HEK293 (cell line): ENCODE measurements around the gene HRH4.

ENCODE experiments used
- CTCF ChIP-seq: fragments of 450-650 bp; formaldehyde crosslinking; IDR thresholded peaks from 2 replicates; pipeline ENCODE4 v1.5.1; 2016; ENCODE audit warnings: missing biosample characterization, missing genetic modification characterization
- TCF7L2 ChIP-seq: IDR thresholded peaks from 2 replicates; pipeline ENCODE4 v1.6.1; 2011; ENCODE audit warnings: low read depth, mild to moderate bottlenecking, inconsistent platforms, low read length, moderate library complexity, borderline replicate concordance
- ZNF138 ChIP-seq: fragments of 450-650 bp; formaldehyde crosslinking; IDR thresholded peaks from 2 replicates; pipeline ENCODE4 v1.5.1; 2016; ENCODE audit warnings: missing biosample characterization, missing genetic modification characterization, borderline replicate concordance
- ZNF23 ChIP-seq: fragments of 450-650 bp; formaldehyde crosslinking; IDR thresholded peaks from 2 replicates; pipeline ENCODE4 v1.5.1; 2016; ENCODE audit warnings: missing biosample characterization, missing genetic modification characterization, borderline replicate concordance
- ZNF426 ChIP-seq: fragments of 450-650 bp; formaldehyde crosslinking; IDR thresholded peaks from 2 replicates; pipeline ENCODE4 v1.5.1; 2017; ENCODE audit warnings: missing biosample characterization, missing genetic modification characterization, mild to moderate bottlenecking, inconsistent platforms, moderate library complexity
- ZNF521 ChIP-seq: fragments of 450-650 bp; formaldehyde crosslinking; IDR thresholded peaks from 2 replicates; pipeline ENCODE4 v1.5.1; 2017; ENCODE audit warnings: missing biosample characterization, mild to moderate bottlenecking, missing genetic modification characterization
- ZNF629 ChIP-seq: fragments of 450-650 bp; formaldehyde crosslinking; IDR thresholded peaks from 2 replicates; pipeline ENCODE4 v1.5.1; 2017; ENCODE audit warnings: missing biosample characterization, missing genetic modification characterization
- ZSCAN5A ChIP-seq: fragments of 450-650 bp; formaldehyde crosslinking; IDR thresholded peaks from 2 replicates; pipeline ENCODE4 v1.5.1; 2016; ENCODE audit warnings: missing biosample characterization, missing genetic modification characterization

DNA sequence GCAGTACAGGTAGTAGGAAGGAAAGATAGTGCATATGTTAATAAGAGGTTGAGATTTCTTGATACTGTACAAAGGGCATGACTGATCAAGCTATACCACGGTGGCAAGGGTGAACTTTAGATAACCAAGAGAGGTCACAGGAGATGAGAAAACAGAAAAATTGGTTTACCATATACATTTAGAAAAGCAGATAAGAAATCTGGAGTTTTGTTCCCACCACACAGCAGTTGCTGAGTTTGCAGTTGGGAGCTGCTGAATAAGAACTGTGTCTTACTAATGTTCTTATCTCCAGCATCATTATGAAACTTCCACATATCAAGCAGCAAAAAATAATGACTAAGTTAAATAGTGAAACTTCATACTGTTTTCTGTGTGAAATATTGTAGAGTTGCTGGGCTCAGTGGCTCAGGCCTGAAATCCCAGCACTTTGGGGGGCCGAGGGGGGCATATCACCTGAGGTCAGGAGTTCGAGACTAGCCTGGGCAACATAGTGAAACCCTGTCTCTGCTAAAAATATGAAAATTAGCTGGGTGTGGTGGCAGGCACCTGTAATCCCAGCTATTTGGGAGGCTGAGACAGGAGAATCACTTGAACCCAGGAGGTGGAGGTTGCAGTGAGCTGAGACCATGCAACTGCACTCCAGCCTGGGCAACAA lies 46.0 kb upstream of the HRH4 start:
- TF ChIP-seq CTCF (tag by site-specific recombination) (no peak), ZNF426 (tag by site-specific recombination) (no peak), ZNF23 (tag by site-specific recombination) (no peak), ZSCAN5A (tag by site-specific recombination) (no peak), ZNF521 (tag by site-specific recombination) (no peak), ZNF629 (no peak), TCF7L2 (no peak), ZNF138 (no peak)
